CD14-positive monocyte (primary cell): ENCODE measurements around the gene GRHL1. TPM values are rescaled to one million over a fixed set of nuclear protein-coding genes. Genes with fewer than 3 reads are reported as not detected.

ENCODE experiments used
- DNase-seq, 3 donors: peaks; one replicate each; pipeline ENCODE4 v3.0.0-alpha.2; 2011 to 2022
- H2AFZ ChIP-seq: 2 replicates; pipeline ENCODE4 v1.6.0; 2012; ENCODE audit warnings: mild to moderate bottlenecking, low read depth, low read length, inconsistent platforms; ENCODE audit not compliant: insufficient read depth, poor library complexity, severe bottlenecking
- H3K27ac ChIP-seq, 2 donors: 1 replicate in 1 of 2; 2 replicates in 1 of 2; pipeline ENCODE4 v1.5.1; 2012 to 2013; ENCODE audit warnings: low read length in 2 of 2, control low read depth in 1 of 2, inconsistent platforms in 1 of 2, low read depth in 1 of 2, mild to moderate bottlenecking in 1 of 2
- H3K27me3 ChIP-seq, 2 donors: one replicate each; pipeline versions ENCODE4 v1.6.0 to v1.6.1; 2011 to 2013; ENCODE audit warnings: low read length in 2 of 2; ENCODE audit not compliant: control insufficient read depth in 2 of 2, insufficient read depth in 2 of 2
- H3K36me3 ChIP-seq, 2 donors: replicated peaks in 1 of 2; 1 replicate in 1 of 2; 2 replicates in 1 of 2; pipeline versions ENCODE4 v1.5.1 to v1.6.1; 2012 to 2013; ENCODE audit warnings: low read length in 2 of 2, control low read depth in 1 of 2, inconsistent platforms in 1 of 2, mild to moderate bottlenecking in 1 of 2; ENCODE audit not compliant: insufficient read depth in 2 of 2, control insufficient read depth in 1 of 2
- H3K4me1 ChIP-seq, 2 donors: 1 replicate in 1 of 2; 2 replicates in 1 of 2; pipeline versions ENCODE4 v1.5.1 to v1.6.1; 2012 to 2013; ENCODE audit warnings: low read length in 2 of 2, control low read depth in 1 of 2, inconsistent platforms in 1 of 2, mild to moderate bottlenecking in 1 of 2, moderate library complexity in 1 of 2; ENCODE audit not compliant: insufficient read depth in 2 of 2, control insufficient read depth in 1 of 2
- H3K4me2 ChIP-seq: replicated peaks from 2 replicates; pipeline ENCODE3; 2012; ENCODE audit warnings: low read length, moderate library complexity, mild to moderate bottlenecking; ENCODE audit not compliant: poor library complexity, severe bottlenecking; ENCODE audit errors: extremely low read depth
- H3K4me3 ChIP-seq, 3 experiments: fragments of 200-600 bp in 1 of 3; sonication (generic) in 1 of 3; replicated peaks in 1 of 3; 1 replicate in 2 of 3; 2 replicates in 1 of 3; pipeline ENCODE4 v1.5.1; 2011 to 2013; ENCODE audit warnings: low read length in 3 of 3, mild to moderate bottlenecking in 3 of 3, control low read depth in 2 of 3, low read depth in 2 of 3, inconsistent platforms in 1 of 3, moderate library complexity in 1 of 3
- H3K79me2 ChIP-seq: 2 replicates; pipeline ENCODE4 v1.6.0; 2012; ENCODE audit warnings: mild to moderate bottlenecking, control low read depth, inconsistent platforms, low read length, moderate library complexity; ENCODE audit not compliant: insufficient read depth
- H3K9ac ChIP-seq: 2 replicates; pipeline ENCODE4 v1.6.0; 2017; ENCODE audit warnings: low read length, mild to moderate bottlenecking; ENCODE audit not compliant: insufficient read depth, poor library complexity, severe bottlenecking
- H3K9me3 ChIP-seq, 2 donors: replicated peaks in 1 of 2; 1 replicate in 1 of 2; 2 replicates in 1 of 2; pipeline versions ENCODE4 v1.5.1 to v1.6.1; 2012 to 2013; ENCODE audit warnings: low read length in 2 of 2, control low read depth in 1 of 2; ENCODE audit not compliant: control insufficient read depth in 1 of 2, insufficient read depth in 1 of 2
- H4K20me1 ChIP-seq: 2 replicates; pipeline ENCODE4 v1.6.0; 2012; ENCODE audit warnings: mild to moderate bottlenecking, low read length, control low read depth, moderate library complexity; ENCODE audit not compliant: insufficient read depth
- H3K27ac Mint-ChIP-seq, 7 donors: one replicate each; pipeline ENCODE4 v1.8.0; 2020; ENCODE audit warnings: mild to moderate bottlenecking in 7 of 7, mixed read lengths in 7 of 7, moderate library complexity in 6 of 7, inconsistent platforms in 2 of 7
- H3K27me3 Mint-ChIP-seq, 3 donors: one replicate each; pipeline ENCODE4 v1.8.0; 2021 to 2022; ENCODE audit warnings: low read depth in 3 of 3, mild to moderate bottlenecking in 3 of 3, mixed read lengths in 3 of 3, moderate library complexity in 3 of 3, inconsistent platforms in 1 of 3
- H3K36me3 Mint-ChIP-seq, 2 donors: one replicate each; pipeline ENCODE4 v1.8.0; 2020; ENCODE audit warnings: mixed read lengths in 2 of 2, inconsistent platforms in 1 of 2, mild to moderate bottlenecking in 1 of 2
- H3K4me1 Mint-ChIP-seq: one replicate; pipeline ENCODE4 v1.8.0; 2020; ENCODE audit warnings: mild to moderate bottlenecking, mixed read lengths
- H3K4me3 Mint-ChIP-seq, 2 donors: one replicate each; pipeline ENCODE4 v1.8.0; 2020; ENCODE audit warnings: mild to moderate bottlenecking in 2 of 2, mixed read lengths in 2 of 2, moderate library complexity in 1 of 2
- H3K9me3 Mint-ChIP-seq, 7 donors: one replicate each; pipeline ENCODE4 v1.8.0; 2020 to 2022; ENCODE audit warnings: mixed read lengths in 7 of 7, mild to moderate bottlenecking in 6 of 7, moderate library complexity in 6 of 7, inconsistent platforms in 2 of 7
- WGBS: methylation state at CpG from one replicate; pipeline ENCODE4 v1.1.5; 2013; ENCODE audit warnings: missing lambda C conversion rate; ENCODE audit not compliant: insufficient coverage; 5-methylcytosine and 5-hydroxymethylcytosine counted together
- intact Hi-C, 2 donors: fragments of 100-400 bp; cut with micrococcal nuclease; formaldehyde crosslinking; loops; one replicate each; pipeline versions ENCODE4 v1.15.0 to v1.15.1; 2023
- polyA plus RNA-seq, 3 donors: library from polyadenylated mRNA; depleted of rRNA in 1 of 3; unstranded in 2 of 3; stranded (reverse) in 1 of 3; fragments of 300-500 nt in 2 of 3; fragments of >200 nt in 1 of 3; fragmentation: Illumina TruSeq in 2 of 3; gene quantifications; 1 replicate in 2 of 3; 2 replicates in 1 of 3; pipeline ENCODE4 v1.2.3, GENCODE V29; 2012 to 2021
- TF ChIP-seq, protein P1 (sequence below): fragments of 200-600 bp; IDR thresholded peaks from one replicate; pipeline ENCODE4 v1.8.0; 2022; ENCODE audit warnings: antibody characterized with exemption, mild to moderate bottlenecking

The GRHL1 gene
- polyA plus RNA-seq, 3 donors, result 0.08 TPM; not detected in 2

DNA sequence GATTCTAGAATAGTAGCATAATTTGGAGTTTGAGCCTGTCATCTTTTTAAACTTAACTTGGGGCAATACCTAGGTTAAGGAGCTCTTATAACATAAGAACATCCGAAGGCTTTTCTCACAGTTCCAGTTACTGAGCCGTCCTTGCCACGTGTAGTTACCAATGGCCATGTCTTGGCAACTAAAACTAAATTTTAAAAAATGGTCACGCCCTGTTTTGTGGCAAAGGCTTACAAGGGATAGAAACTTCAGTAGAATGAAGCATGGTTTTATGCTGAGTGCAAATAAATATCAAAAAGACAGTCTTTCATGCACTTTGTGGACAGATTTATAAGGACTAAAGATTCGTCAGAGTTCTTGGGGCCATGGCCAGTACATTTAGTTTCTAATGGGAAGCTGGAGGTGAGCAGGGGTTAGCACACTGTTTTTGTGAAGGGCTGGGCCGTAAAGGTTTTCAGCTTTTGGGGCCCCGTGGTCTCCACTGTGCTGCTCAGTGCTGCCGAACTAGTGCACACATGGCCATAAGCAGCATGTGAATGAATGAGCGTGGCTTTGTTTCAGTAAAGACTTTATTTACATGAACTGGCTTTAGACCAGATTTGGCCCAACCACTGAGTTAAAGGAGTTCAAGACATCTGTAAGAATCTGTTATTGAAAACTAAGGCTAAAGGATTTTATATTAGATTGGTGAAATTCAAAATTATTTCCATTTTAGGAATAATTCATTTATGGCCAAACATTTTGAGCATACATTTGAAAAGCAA, 41.1 kb downstream of the GRHL1 start:
- TF ChIP-seq, protein P1, sequence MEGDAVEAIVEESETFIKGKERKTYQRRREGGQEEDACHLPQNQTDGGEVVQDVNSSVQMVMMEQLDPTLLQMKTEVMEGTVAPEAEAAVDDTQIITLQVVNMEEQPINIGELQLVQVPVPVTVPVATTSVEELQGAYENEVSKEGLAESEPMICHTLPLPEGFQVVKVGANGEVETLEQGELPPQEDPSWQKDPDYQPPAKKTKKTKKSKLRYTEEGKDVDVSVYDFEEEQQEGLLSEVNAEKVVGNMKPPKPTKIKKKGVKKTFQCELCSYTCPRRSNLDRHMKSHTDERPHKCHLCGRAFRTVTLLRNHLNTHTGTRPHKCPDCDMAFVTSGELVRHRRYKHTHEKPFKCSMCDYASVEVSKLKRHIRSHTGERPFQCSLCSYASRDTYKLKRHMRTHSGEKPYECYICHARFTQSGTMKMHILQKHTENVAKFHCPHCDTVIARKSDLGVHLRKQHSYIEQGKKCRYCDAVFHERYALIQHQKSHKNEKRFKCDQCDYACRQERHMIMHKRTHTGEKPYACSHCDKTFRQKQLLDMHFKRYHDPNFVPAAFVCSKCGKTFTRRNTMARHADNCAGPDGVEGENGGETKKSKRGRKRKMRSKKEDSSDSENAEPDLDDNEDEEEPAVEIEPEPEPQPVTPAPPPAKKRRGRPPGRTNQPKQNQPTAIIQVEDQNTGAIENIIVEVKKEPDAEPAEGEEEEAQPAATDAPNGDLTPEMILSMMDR, result no peak
- no peaks in the 10 kb centered on the region for H4K20me1 ChIP-seq
- no peaks in the 10 kb centered on the region for H3K27me3 ChIP-seq
- H3K27ac Mint-ChIP-seq, result no peak overlapping the region
- no peaks in the 10 kb centered on the region for H3K9me3 ChIP-seq
- H3K4me3 ChIP-seq, result no peak overlapping the region
- WGBS, result 93% methylated on average over 7 of the region's 9 CpGs
- no peak for DNase-seq
- peaks cover 0 to 1% (median 0%) of the 10 kb centered on the region in 7 donors for H3K9me3 Mint-ChIP-seq
- H3K36me3 ChIP-seq, result no peaks in the 10 kb centered on the region
- peaks cover 10 to 16% of the 10 kb centered on the region in 2 donors for H3K4me1 ChIP-seq
- H3K27ac ChIP-seq, result no peak overlapping the region
- no peak overlapping the region for H3K4me2 ChIP-seq
- H3K4me3 Mint-ChIP-seq, result no peak overlapping the region
- H3K4me1 Mint-ChIP-seq, result peaks cover 18% of the 10 kb centered on the region
- intact Hi-C loops, result no loop called here
- peaks cover 0 to 1% of the 10 kb centered on the region in 2 donors for H3K36me3 Mint-ChIP-seq
- no peak overlapping the region for H3K9ac ChIP-seq
- peaks cover under 1 to 2% (median under 1%) of the 10 kb centered on the region in 3 donors for H3K27me3 Mint-ChIP-seq
- H2AFZ ChIP-seq, result no peak overlapping the region
- H3K79me2 ChIP-seq, result no peaks in the 10 kb centered on the region

DNA sequence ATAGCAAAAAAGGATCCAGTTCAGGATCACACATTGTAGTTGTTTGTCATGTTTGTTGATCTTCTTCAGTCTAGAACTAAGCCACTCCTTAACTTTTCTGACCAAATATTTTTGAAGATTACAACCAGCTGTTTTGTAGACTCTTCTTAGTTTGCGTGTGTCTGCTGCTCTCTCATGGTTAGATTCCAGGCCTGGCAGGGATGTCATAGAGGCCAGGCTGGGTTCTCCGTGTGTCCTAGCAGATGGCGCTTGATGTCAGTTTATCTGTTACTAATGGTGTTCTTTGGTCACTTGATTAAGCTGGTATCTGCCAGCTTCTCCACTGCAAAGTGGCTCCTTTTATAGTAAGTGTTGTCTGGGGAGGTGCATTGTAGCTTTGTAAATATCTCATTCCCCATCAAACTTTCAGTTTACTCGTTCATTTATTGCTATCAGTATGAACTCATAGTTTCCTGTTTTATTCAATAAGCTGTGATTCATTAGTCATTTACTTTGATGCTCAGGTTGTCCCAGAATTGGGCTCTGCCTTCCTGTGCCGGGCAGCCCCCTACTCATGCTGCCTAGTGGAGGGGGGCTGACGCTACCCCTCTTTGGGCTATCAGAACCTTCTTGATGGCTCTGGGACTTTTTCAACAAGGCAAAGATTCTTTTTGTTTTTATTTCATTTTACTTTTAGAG, 42.1 kb downstream of the GRHL1 start:
- Histone ChIP-seq H4K20me1 (no peaks in the 10 kb centered on the region), H3K4me3 (no peak overlapping the region), H3K9ac (no peak overlapping the region), H3K27me3 (no peaks in the 10 kb centered on the region), H3K4me1 (peaks cover 10 to 16% of the 10 kb centered on the region in 2 donors), H2AFZ (no peak overlapping the region), H3K9me3 (no peaks in the 10 kb centered on the region), H3K36me3 (no peaks in the 10 kb centered on the region), H3K79me2 (no peaks in the 10 kb centered on the region), H3K27ac (no peak overlapping the region), H3K4me2 (no peak overlapping the region)
- H3K27me3 Mint-ChIP-seq, result peaks cover 0 to 4% (median 2%) of the 10 kb centered on the region in 3 donors
- no peak overlapping the region for H3K27ac Mint-ChIP-seq
- no peak overlapping the region for H3K4me3 Mint-ChIP-seq
- intact Hi-C loops, result no loop called here
- no peak for DNase-seq
- H3K36me3 Mint-ChIP-seq, result peaks cover 0 to 1% of the 10 kb centered on the region in 2 donors
- peaks cover 0 to 1% (median 0%) of the 10 kb centered on the region in 7 donors for H3K9me3 Mint-ChIP-seq
- TF ChIP-seq, protein P1, result no peak
- WGBS, result 100% methylated on average over 1 of the region's 6 CpGs
- H3K4me1 Mint-ChIP-seq, result peaks cover 18% of the 10 kb centered on the region
